GM18951 (cell line): ENCODE data around the gene ACYP2.
"Not testable (repeated sequence)": the region's sequence is repeated elsewhere in the genome, so short reads cannot be mapped to it uniquely, and the experiment has no call there.

Source experiments
- POLR2A ChIP-seq: IDR thresholded peaks from 4 replicates; pipeline ENCODE4 v1.6.1; 2011; ENCODE audit warnings: mild to moderate bottlenecking; ENCODE audit not compliant: insufficient read length, insufficient read depth; ENCODE audit errors: extremely low read depth
- in situ Hi-C: fragments of 300-500 bp; cut with MboI; formaldehyde crosslinking; loops from one replicate; pipeline ENCODE4 v1.12.0; 2022; ENCODE audit warnings: low sequenced_read_pairs, mixed read lengths, inconsistent platforms; ENCODE audit not compliant: unreplicated experiment

Gene ACYP2

GRCh38 chr2:54085069-54085468 lies 30.3 kb upstream of the ACYP2 start:
- in situ Hi-C loops, result no loop called here

DNA sequence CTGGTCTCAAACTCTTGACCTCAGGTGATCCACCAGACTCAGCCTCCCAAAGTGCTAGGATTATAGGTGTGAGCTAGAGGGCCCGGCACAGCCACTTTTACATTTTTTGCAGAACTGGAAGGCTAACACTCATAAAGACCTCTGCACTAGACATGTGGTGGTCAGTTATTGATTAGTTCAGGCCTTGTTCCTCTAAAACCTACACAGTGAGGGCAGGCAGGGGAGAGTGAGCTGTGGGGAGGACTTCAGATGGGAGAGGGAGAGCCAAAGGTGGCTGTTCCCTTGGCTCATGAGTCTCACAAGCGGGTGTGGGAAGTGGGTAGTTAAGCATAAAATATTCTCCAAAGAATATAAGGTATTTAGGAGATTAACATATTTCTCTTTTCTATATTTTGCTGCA lies 29.3 kb upstream of the ACYP2 start:
- TF ChIP-seq POLR2A, result no peak
- in situ Hi-C loops, result no loop called here

More at GRCh38 chr2:54085069-54085468, 30.3 kb upstream of the ACYP2 start:
- TF ChIP-seq POLR2A, result no peak

GRCh38 chr2:54088191-54088634 lies 27.2 kb upstream of the ACYP2 start:
- TF ChIP-seq POLR2A, result no peak
- in situ Hi-C loops, result no loop called here

- in situ Hi-C loops, result no loop called here
- TF ChIP-seq POLR2A, result no peak
These were observed 26.7 kb upstream of the ACYP2 start for GRCh38 chr2:54088719-54089118.

GRCh38 chr2:54090521-54091117 lies 24.8 kb upstream of the ACYP2 start:
- TF ChIP-seq POLR2A, result no peak
- in situ Hi-C loops, result no loop called here

- TF ChIP-seq POLR2A, result no peak
- in situ Hi-C loops, result no loop called here
These were observed 22.5 kb upstream of the ACYP2 start for GRCh38 chr2:54092940-54093339.

- in situ Hi-C loops, result not testable (repeated sequence)
These were observed 20.0 kb upstream of the ACYP2 start for GRCh38 chr2:54095406-54095805.

- in situ Hi-C loops, result not testable (repeated sequence)
These were observed 19.3 kb upstream of the ACYP2 start for GRCh38 chr2:54096141-54096540.

DNA sequence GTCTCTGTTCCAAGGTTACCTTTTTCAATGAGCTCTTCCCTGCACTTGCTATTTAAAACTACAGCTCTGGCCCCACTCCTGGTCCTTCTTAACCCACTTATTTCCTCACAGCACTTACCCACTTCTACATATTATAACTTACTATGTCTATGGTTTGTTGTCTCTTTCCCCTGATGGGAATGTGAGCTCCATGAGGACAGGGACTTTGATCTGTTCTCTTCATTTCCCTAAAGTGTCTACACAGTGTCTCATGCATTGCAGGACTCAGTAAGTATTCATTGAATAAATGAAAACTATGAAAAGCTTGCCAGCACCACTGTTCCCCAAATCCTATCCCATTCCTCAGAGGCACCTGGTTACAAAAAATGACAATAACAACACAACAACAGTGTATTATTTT lies 18.3 kb upstream of the ACYP2 start:
- in situ Hi-C loops, result no loop called here
- TF ChIP-seq POLR2A, result no peak

DNA sequence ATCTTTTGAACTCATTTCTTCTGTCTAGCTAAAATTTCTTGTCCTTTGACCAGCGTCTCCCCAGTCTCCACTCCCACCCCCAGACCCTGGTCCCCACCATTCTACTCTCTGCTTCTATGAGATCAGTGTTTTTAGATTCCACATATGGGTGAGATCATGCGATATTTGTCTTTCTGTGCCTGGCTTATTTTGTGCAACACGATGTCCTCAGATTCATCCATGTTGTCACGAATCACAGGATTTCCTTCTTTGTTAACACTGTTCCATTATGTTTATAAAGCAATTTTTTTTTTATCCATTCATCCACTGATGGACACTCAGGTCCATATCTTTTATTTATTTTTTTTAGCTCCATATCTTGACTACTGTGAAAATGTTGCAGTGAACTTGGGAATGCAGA lies 16.0 kb upstream of the ACYP2 start:
- TF ChIP-seq POLR2A, result no peak
- in situ Hi-C loops, result no loop called here

GRCh38 chr2:54099829-54100585 lies 15.4 kb upstream of the ACYP2 start:
- no peak for TF ChIP-seq POLR2A
- in situ Hi-C loops, result loop anchor here (25.0 kb wide), 2 partner anchors 412 to 612 kb away; partner anchors contain the start of gene EML6

GRCh38 chr2:54100772-54101171 lies 14.6 kb upstream of the ACYP2 start:
- TF ChIP-seq POLR2A, result no peak
- in situ Hi-C loops, result loop anchor here (25.0 kb wide), 2 partner anchors 412 to 612 kb away; partner anchors contain the start of gene EML6

- in situ Hi-C loops, result loop anchor here (25.0 kb wide), 2 partner anchors 409 to 609 kb away; partner anchors contain the start of gene EML6
These were observed 11.7 kb upstream of the ACYP2 start for GRCh38 chr2:54103454-54104314.

More at GRCh38 chr2:54103454-54104314, 11.7 kb upstream of the ACYP2 start:
- no peak for TF ChIP-seq POLR2A
